Brain pericyte (primary cell): Measurements from ENCODE around the gene TMCO6.
"Not testable (repeated sequence)": the region's sequence is repeated elsewhere in the genome, so short reads cannot be mapped to it uniquely, and the experiment has no call there.

Source experiments
- DNase-seq: peaks from one replicate; pipeline ENCODE4 v3.0.0-alpha.2; 2012; ENCODE audit warnings: low read depth, low spot score

The TMCO6 gene

GRCh38 chr5:140639148-140639981, at the start of gene TMCO6:
TSS of gene TMCO6 (plus strand) at chr5:140639451. CDS start at chr5:140639528, 77 bp downstream.
- peak; percentile 81 for DNase-seq

GRCh38 chr5:140590861-140591260, 48.4 kb upstream of the TMCO6 start:
- no peak for DNase-seq

- DNase-seq = no peak
These were observed 47.4 kb upstream of the TMCO6 start for GRCh38 chr5:140591747-140592372.

- DNase-seq = not testable (repeated sequence)
These were observed 46.2 kb upstream of the TMCO6 start for GRCh38 chr5:140593070-140593469.

GRCh38 chr5:140594169-140594568, 45.1 kb upstream of the TMCO6 start:
- DNase-seq = no peak

GRCh38 chr5:140595538-140596300, 43.5 kb upstream of the TMCO6 start:
- no peak for DNase-seq

- no peak for DNase-seq
These were observed 42.9 kb upstream of the TMCO6 start for GRCh38 chr5:140596321-140596741.

GRCh38 chr5:140598836-140599235, 40.4 kb upstream of the TMCO6 start:
- DNase-seq = no peak

GRCh38 chr5:140600096-140600495, 39.2 kb upstream of the TMCO6 start:
- DNase-seq = no peak

- DNase-seq = no peak
These were observed 37.1 kb upstream of the TMCO6 start for GRCh38 chr5:140602147-140602546.

- not testable (repeated sequence) for DNase-seq
These were observed 35.9 kb upstream of the TMCO6 start for GRCh38 chr5:140603446-140603698.

GRCh38 chr5:140603734-140604133, 35.5 kb upstream of the TMCO6 start:
- no peak for DNase-seq

GRCh38 chr5:140605879-140606278, 33.4 kb upstream of the TMCO6 start:
- no peak for DNase-seq

- DNase-seq = no peak
These were observed 32.2 kb upstream of the TMCO6 start for GRCh38 chr5:140607031-140607430.

- DNase-seq = no peak
These were observed 30.5 kb upstream of the TMCO6 start for GRCh38 chr5:140608722-140609121.

- DNase-seq = no peak
These were observed 30.1 kb upstream of the TMCO6 start for GRCh38 chr5:140609126-140609525.

GRCh38 chr5:140611020-140611521, 28.2 kb upstream of the TMCO6 start:
- DNase-seq = no peak

- no peak for DNase-seq
These were observed 16.9 kb upstream of the TMCO6 start for GRCh38 chr5:140622301-140622700.

GRCh38 chr5:140623061-140623460, 16.2 kb upstream of the TMCO6 start:
- not testable (repeated sequence) for DNase-seq

GRCh38 chr5:140624886-140625285, 14.4 kb upstream of the TMCO6 start:
- DNase-seq = not testable (repeated sequence)

GRCh38 chr5:140627972-140628371, 11.3 kb upstream of the TMCO6 start:
- no peak for DNase-seq

GRCh38 chr5:140628711-140629110, 10.5 kb upstream of the TMCO6 start:
- DNase-seq = no peak
